ENCODE results near the gene ADCY7. TPM values are rescaled to one million over a fixed set of nuclear protein-coding genes. Genes with fewer than 3 reads are reported as not detected.

Gene ADCY7
- total RNA-seq, 1 experiment from 2014 or later, result 4.0 TPM

DNA sequence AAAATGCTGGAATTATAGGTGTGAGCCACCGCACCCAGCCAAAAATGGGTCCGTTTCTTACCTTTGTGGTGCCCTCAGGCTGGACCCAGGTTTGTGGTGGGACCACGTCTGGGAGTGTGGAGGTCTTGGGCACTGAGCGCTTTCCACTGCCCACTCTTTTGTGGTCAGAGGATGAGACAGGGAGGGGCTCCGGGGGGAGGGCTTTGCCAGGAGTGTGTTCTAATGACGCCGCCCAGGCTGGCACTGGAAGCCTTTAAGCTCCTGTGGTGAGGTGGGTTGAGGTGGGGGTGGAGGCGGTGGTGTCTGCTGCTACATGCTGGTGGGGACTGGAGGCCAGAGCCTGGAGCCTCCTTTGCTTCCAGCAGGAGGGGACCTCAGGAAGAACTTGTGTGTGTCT, 12.8 kb upstream of the ADCY7 start:
- Histone ChIP-seq H3K9me3 (ENCODE audit: control insufficient read depth, low read depth, low read length) (no peaks in the 10 kb centered on the region), H2BK12ac (ENCODE audit: insufficient read length, low read depth, low read length) (no peak overlapping the region), H3K56ac (ENCODE audit: insufficient read length, low read depth, low read length) (no peak overlapping the region), H3K9ac (ENCODE audit: extremely low read depth, insufficient read length, low read length) (no peak overlapping the region), H4K20me1 (ENCODE audit: control insufficient read depth, insufficient read depth, insufficient read length) (no peaks in the 10 kb centered on the region), H2BK5ac (ENCODE audit: insufficient read length, low read length) (no peak overlapping the region), H3K23me2 (ENCODE audit: insufficient read length, low read depth, low read length, poor library complexity, severe bottlenecking) (no peaks in the 10 kb centered on the region), H3K79me1 (ENCODE audit: insufficient read depth, low read depth, low read length, poor library complexity, severe bottlenecking) (no peaks in the 10 kb centered on the region), H3T11ph (ENCODE audit: low read length) (no peak overlapping the region), H3K23ac (ENCODE audit: insufficient read length, low read depth, low read length) (no peak overlapping the region), H2BK120ac (ENCODE audit: low read depth, low read length, poor library complexity, severe bottlenecking) (no peak overlapping the region), H4K91ac (ENCODE audit: insufficient read length, low read depth, low read length) (no peak overlapping the region), H3K4me1 (ENCODE audit: insufficient read depth, low read length) (no peaks in the 10 kb centered on the region; the same call in 1 of the 2 replicates), H3K27ac (ENCODE audit: insufficient read length, low read depth, low read length) (no peak overlapping the region), H3K79me2 (ENCODE audit: insufficient read depth, low read length) (no peaks in the 10 kb centered on the region), H2AFZ (ENCODE audit: low read length) (no peak overlapping the region), H3K18ac (ENCODE audit: insufficient read length, low read depth, low read length) (no peak overlapping the region), H4K8ac (replicated peaks; ENCODE audit: insufficient read length, low read depth, low read length) (no peak overlapping the region), H3K4me2 (ENCODE audit: insufficient read depth, insufficient read length, low read length) (no peak overlapping the region), H2BK15ac (ENCODE audit: low read depth, low read length) (no peak overlapping the region), H3K14ac (ENCODE audit: insufficient read depth, low read length) (no peak overlapping the region), H2AK5ac (ENCODE audit: insufficient read length, low read length) (no peak overlapping the region), H3K27me3 (ENCODE audit: insufficient read depth, low read length) (no peaks in the 10 kb centered on the region), H4K5ac (ENCODE audit: insufficient read length, low read depth, low read length) (no peak overlapping the region), H2BK20ac (ENCODE audit: low read depth, low read length, poor library complexity, severe bottlenecking) (no peak overlapping the region), H3K4ac (ENCODE audit: low read depth, low read length) (no peak overlapping the region)
- peaks cover 15 to 25% of the 10 kb centered on the region in 2 experiments for H3K4me1 Mint-ChIP-seq
- no peak overlapping the region for H3K4me3 Mint-ChIP-seq
- H3K27me3 Mint-ChIP-seq (ENCODE audit: low read depth), result no peaks in the 10 kb centered on the region; the same call in none of the 2 replicates
- no peak for DNase-seq
- TF ChIP-seq, protein P1, sequence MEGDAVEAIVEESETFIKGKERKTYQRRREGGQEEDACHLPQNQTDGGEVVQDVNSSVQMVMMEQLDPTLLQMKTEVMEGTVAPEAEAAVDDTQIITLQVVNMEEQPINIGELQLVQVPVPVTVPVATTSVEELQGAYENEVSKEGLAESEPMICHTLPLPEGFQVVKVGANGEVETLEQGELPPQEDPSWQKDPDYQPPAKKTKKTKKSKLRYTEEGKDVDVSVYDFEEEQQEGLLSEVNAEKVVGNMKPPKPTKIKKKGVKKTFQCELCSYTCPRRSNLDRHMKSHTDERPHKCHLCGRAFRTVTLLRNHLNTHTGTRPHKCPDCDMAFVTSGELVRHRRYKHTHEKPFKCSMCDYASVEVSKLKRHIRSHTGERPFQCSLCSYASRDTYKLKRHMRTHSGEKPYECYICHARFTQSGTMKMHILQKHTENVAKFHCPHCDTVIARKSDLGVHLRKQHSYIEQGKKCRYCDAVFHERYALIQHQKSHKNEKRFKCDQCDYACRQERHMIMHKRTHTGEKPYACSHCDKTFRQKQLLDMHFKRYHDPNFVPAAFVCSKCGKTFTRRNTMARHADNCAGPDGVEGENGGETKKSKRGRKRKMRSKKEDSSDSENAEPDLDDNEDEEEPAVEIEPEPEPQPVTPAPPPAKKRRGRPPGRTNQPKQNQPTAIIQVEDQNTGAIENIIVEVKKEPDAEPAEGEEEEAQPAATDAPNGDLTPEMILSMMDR (conservative IDR thresholded peaks at IDR 0.05), result no peak
- H3K36me3 Mint-ChIP-seq (ENCODE audit: insufficient read depth in 1 of 3, low read depth in 3 of 3), result no peaks in the 10 kb centered on the region
- H3K27ac Mint-ChIP-seq, result no peak overlapping the region
- no CpG with 5 or more reads among the region's 8 CpGs for WGBS (ENCODE audit: extremely low coverage, insufficient read length, low lambda C conversion rate)
- no peaks in the 10 kb centered on the region for H3K9me3 Mint-ChIP-seq

Measured in H9 (cell line).